HEK293 (cell line): ENCODE data around the gene TMCC2.

Source experiments
- CTCF ChIA-PET: fragments of 350-600 bp; formaldehyde crosslinking; extraction: SDS; loops from one replicate; lab custom pipeline; 2021; ENCODE audit warnings: antibody characterized with exemption; lab: Yijun Ruan, JAX
- POLR2A ChIA-PET: fragments of 300-600 bp; formaldehyde crosslinking; extraction: SDS; loops from one replicate; lab custom pipeline; 2020; ENCODE audit warnings: antibody characterized with exemption, inconsistent platforms; lab: Yijun Ruan, JAX
- H3K27ac ChIP-seq: fragments of 200-500 bp; sonication (Bioruptor generic); 2 replicates; pipeline ENCODE4 v1.5.1; 2014; ENCODE audit warnings: low read depth, low read length, control low read depth, inconsistent platforms; ENCODE audit errors: extremely low read depth
- H3K36me3 ChIP-seq, 2 experiments: fragments of 200-500 bp in 1 of 2; sonication (Bioruptor generic) in 1 of 2; 1 replicate in 1 of 2; 2 replicates in 1 of 2; pipeline ENCODE4 v1.5.1; 2014 to 2017; ENCODE audit warnings: inconsistent platforms in 2 of 2, low read length in 2 of 2; ENCODE audit not compliant: control insufficient read depth in 2 of 2, insufficient read depth in 1 of 2
- H3K4me1 ChIP-seq: fragments of 200-500 bp; sonication (Bioruptor generic); 2 replicates; pipeline ENCODE4 v1.5.1; 2014; ENCODE audit warnings: mild to moderate bottlenecking, low read length, inconsistent platforms; ENCODE audit not compliant: control insufficient read depth, insufficient read depth
- H3K4me3 ChIP-seq: 2 replicates; pipeline ENCODE4 v1.5.1; 2011; ENCODE audit warnings: low read depth, mild to moderate bottlenecking, control low read depth, low read length, moderate library complexity
- H3K9me3 ChIP-seq: fragments of 200-500 bp; sonication (Bioruptor generic); 2 replicates; pipeline ENCODE4 v1.5.1; 2014; ENCODE audit warnings: low read depth, low read length, inconsistent platforms; ENCODE audit not compliant: control insufficient read depth, insufficient read depth
- ATF2 ChIP-seq: fragments of 450-650 bp; formaldehyde crosslinking; IDR thresholded peaks from 2 replicates; pipeline ENCODE4 v1.5.1; 2016; ENCODE audit warnings: missing biosample characterization, missing genetic modification characterization, low read depth
- OSR2 ChIP-seq: fragments of 450-650 bp; formaldehyde crosslinking; IDR thresholded peaks from 2 replicates; pipeline ENCODE4 v1.5.1; 2016; ENCODE audit warnings: missing biosample characterization, missing genetic modification characterization
- SCRT2 ChIP-seq: fragments of 450-650 bp; formaldehyde crosslinking; IDR thresholded peaks from 2 replicates; pipeline ENCODE4 v1.5.1; 2016; ENCODE audit warnings: missing biosample characterization, missing genetic modification characterization
- TCF7L2 ChIP-seq: IDR thresholded peaks from 2 replicates; pipeline ENCODE4 v1.6.1; 2011; ENCODE audit warnings: low read depth, mild to moderate bottlenecking, inconsistent platforms, low read length, moderate library complexity, borderline replicate concordance
- ZBTB17 ChIP-seq: fragments of 450-650 bp; formaldehyde crosslinking; IDR thresholded peaks from 2 replicates; pipeline ENCODE4 v1.5.1; 2016; ENCODE audit warnings: missing biosample characterization, missing genetic modification characterization
- ZBTB49 ChIP-seq: fragments of 450-650 bp; formaldehyde crosslinking; IDR thresholded peaks from 2 replicates; pipeline ENCODE4 v1.5.1; 2016; ENCODE audit warnings: missing biosample characterization, missing genetic modification characterization, low read depth
- ZEB2 ChIP-seq: fragments of 450-650 bp; formaldehyde crosslinking; IDR thresholded peaks from 2 replicates; pipeline ENCODE4 v1.5.1; 2016; ENCODE audit warnings: missing biosample characterization, missing genetic modification characterization
- ZFP69B ChIP-seq: fragments of 450-650 bp; formaldehyde crosslinking; IDR thresholded peaks from 2 replicates; pipeline ENCODE4 v1.5.1; 2016; ENCODE audit warnings: missing biosample characterization, missing genetic modification characterization
- ZNF37A ChIP-seq: fragments of 450-650 bp; IDR thresholded peaks from 2 replicates; pipeline ENCODE4 v1.5.1; 2018; ENCODE audit warnings: missing biosample characterization, missing genetic modification characterization
- ZNF398 ChIP-seq: fragments of 450-650 bp; formaldehyde crosslinking; IDR thresholded peaks from 2 replicates; pipeline ENCODE4 v1.5.1; 2017; ENCODE audit warnings: missing biosample characterization, missing genetic modification characterization
- ZNF514 ChIP-seq: fragments of 450-650 bp; formaldehyde crosslinking; IDR thresholded peaks from 2 replicates; pipeline ENCODE4 v1.5.1; 2016; ENCODE audit warnings: missing biosample characterization, missing genetic modification characterization
- ZNF518A ChIP-seq: fragments of 450-650 bp; formaldehyde crosslinking; conservative IDR thresholded peaks from 2 replicates; pipeline ENCODE4 v1.5.1; 2016; ENCODE audit warnings: low read depth, missing biosample characterization, missing genetic modification characterization
- ZNF549 ChIP-seq: fragments of 450-650 bp; IDR thresholded peaks from 2 replicates; pipeline ENCODE4 v1.5.1; 2018; ENCODE audit warnings: missing biosample characterization, missing genetic modification characterization, mild to moderate bottlenecking, inconsistent platforms, moderate library complexity
- ZNF555 ChIP-seq: fragments of 450-650 bp; formaldehyde crosslinking; conservative IDR thresholded peaks from 2 replicates; pipeline ENCODE4 v1.5.1; 2017; ENCODE audit warnings: missing biosample characterization, mild to moderate bottlenecking, missing genetic modification characterization, inconsistent platforms
- ZNF558 ChIP-seq: fragments of 450-650 bp; formaldehyde crosslinking; IDR thresholded peaks from 2 replicates; pipeline ENCODE4 v1.5.1; 2016; ENCODE audit warnings: missing biosample characterization, missing genetic modification characterization
- ZNF596 ChIP-seq: fragments of 450-650 bp; IDR thresholded peaks from 2 replicates; pipeline ENCODE4 v1.5.0; 2018; ENCODE audit warnings: missing biosample characterization, mild to moderate bottlenecking, missing genetic modification characterization, moderate library complexity
- ZNF626 ChIP-seq: fragments of 450-650 bp; sonication (Bioruptor Pico); formaldehyde crosslinking; IDR thresholded peaks from 2 replicates; pipeline ENCODE4 v1.5.1; 2018; ENCODE audit warnings: missing biosample characterization, missing genetic modification characterization, inconsistent platforms
- ZNF645 ChIP-seq: fragments of 450-650 bp; formaldehyde crosslinking; IDR thresholded peaks from 2 replicates; pipeline ENCODE4; 2016; ENCODE audit warnings: missing biosample characterization, missing genetic modification characterization
- ZNF785 ChIP-seq: fragments of 450-650 bp; formaldehyde crosslinking; IDR thresholded peaks from 2 replicates; pipeline ENCODE4 v1.5.1; 2016; ENCODE audit warnings: missing biosample characterization, missing genetic modification characterization

The TMCC2 gene

GRCh38 chr1:205306929-205307566 lies 79.3 kb downstream of the TMCC2 start:
- Histone ChIP-seq H3K27ac (no peak overlapping the region), H3K9me3 (no peaks in the 10 kb centered on the region), H3K4me1 (no peaks in the 10 kb centered on the region), H3K36me3 (peaks cover 0 to 75% of the 10 kb centered on the region in 2 experiments; a peak in 2 of 3 replicates), H3K4me3 (no peak overlapping the region)
- ChIA-PET CTCF (interaction anchor here (1.0 kb wide), 1 partner anchor 33 kb away, joined by 3 read pairs; no protein-coding TSS in a partner anchor), POLR2A (interaction anchor here (1.0 kb wide), 1 partner anchor 11 kb away, joined by 3 read pairs; no protein-coding TSS in a partner anchor)
- TF ChIP-seq ZFP69B (tag by site-specific recombination): no peak
- no peak for TF ChIP-seq ZNF785 (tag by site-specific recombination)
- TF ChIP-seq ZNF596 (tag by site-specific recombination): no peak
- no peak for TF ChIP-seq ZBTB49
- TF ChIP-seq ZNF626: no peak

- ChIA-PET POLR2A (no interaction called here), CTCF (interaction anchor here (0.7 to 1.9 kb wide), 4 partner anchors 9 to 36 kb away, joined by 3 to 5 read pairs (median 4); no protein-coding TSS in a partner anchor)
- H3K9me3 ChIP-seq: no peaks in the 10 kb centered on the region
- no peak overlapping the region for H3K4me3 ChIP-seq
- no peak overlapping the region for H3K27ac ChIP-seq
- peaks cover 0 to 56% of the 10 kb centered on the region in 2 experiments; a peak in 1 of 3 replicates for H3K36me3 ChIP-seq
- no peaks in the 10 kb centered on the region for H3K4me1 ChIP-seq
- TF ChIP-seq ZBTB17 (tag by site-specific recombination) (no peak), ZNF549 (tag by site-specific recombination) (no peak), ZNF596 (tag by site-specific recombination) (no peak), ATF2 (tag by site-specific recombination) (no peak), ZBTB49 (no peak), ZNF555 (no peak), TCF7L2 (no peak), SCRT2 (tag by site-specific recombination) (no peak), OSR2 (no peak), ZEB2 (tag by site-specific recombination) (no peak), ZNF518A (no peak), ZNF558 (tag by site-specific recombination) (no peak), ZNF37A (tag by site-specific recombination) (no peak), ZNF398 (tag by site-specific recombination) (no peak), ZNF514 (tag by site-specific recombination) (no peak), ZNF645 (tag by site-specific recombination) (no peak)
These were observed 82.0 kb downstream of the TMCC2 start for GRCh38 chr1:205309741-205310140.
